ENCODE results near the gene LNP1. TPM values are rescaled to one million over a fixed set of nuclear protein-coding genes. Genes with fewer than 3 reads are reported as not detected.

LNP1 gene
- total and polyA plus RNA-seq, 2 experiments from 2014 or later, result 1.2 to 2.9 TPM

- no peak overlapping the region for H3K9ac ChIP-seq
- in situ Hi-C loops (cut with MboI), result no loop called here
Observed at GRCh38 chr3:100465892-100466777, 64.8 kb downstream of the LNP1 start.

GRCh38 chr3:100467133-100467532, 65.8 kb downstream of the LNP1 start:
- Histone ChIP-seq H3K4me3 (no peak overlapping the region), H3K27me3 (replicated peaks; ENCODE audit: insufficient read depth) (no peaks in the 10 kb centered on the region), H3F3A (ENCODE audit: insufficient read depth) (no peaks in the 10 kb centered on the region), H3K9ac (no peak overlapping the region), H3K4me2 (ENCODE audit: unreplicated experiment) (no peak overlapping the region), H3K27ac (no peak overlapping the region), H3K9me3 (ENCODE audit: low read depth) (no peaks in the 10 kb centered on the region), H3K36me3 (ENCODE audit: low read depth) (no peaks in the 10 kb centered on the region), H3K9me2 (ENCODE audit: insufficient read depth) (no peaks in the 10 kb centered on the region), H3K4me1 (ENCODE audit: insufficient read depth) (no peaks in the 10 kb centered on the region), H4K20me1 (ENCODE audit: insufficient read depth) (no peaks in the 10 kb centered on the region), H3K79me2 (ENCODE audit: insufficient read depth) (no peaks in the 10 kb centered on the region), H2AFZ (no peak overlapping the region)
- 40 to 41% methylated on average over 1 of the region's 1 CpG for WGBS, 2 experiments (ENCODE audit: low coverage in 1 of 2, low lambda C conversion rate in 2 of 2, missing lambda C conversion rate in 2 of 2)
- in situ Hi-C loops (cut with MboI), result no loop called here
- TF ChIP-seq EZH2phosphoT487 (IDR thresholded peaks at IDR 0.05; ENCODE audit: insufficient read depth, low read depth) (no peak), EZH2 (IDR thresholded peaks at IDR 0.05; ENCODE audit: insufficient read depth, poor library complexity, severe bottlenecking) (no peak)
- no peak for DNase-seq

More at GRCh38 chr3:100465892-100466777, 64.8 kb downstream of the LNP1 start:
- Histone ChIP-seq H3K79me2 (ENCODE audit: insufficient read depth) (no peaks in the 10 kb centered on the region), H4K20me1 (ENCODE audit: insufficient read depth) (no peaks in the 10 kb centered on the region), H3K4me1 (ENCODE audit: insufficient read depth) (no peaks in the 10 kb centered on the region), H3K36me3 (ENCODE audit: low read depth) (no peaks in the 10 kb centered on the region), H3F3A (ENCODE audit: insufficient read depth) (no peaks in the 10 kb centered on the region), H3K27me3 (replicated peaks; ENCODE audit: insufficient read depth) (no peaks in the 10 kb centered on the region), H3K4me3 (no peak overlapping the region), H2AFZ (no peak overlapping the region), H3K9me2 (ENCODE audit: insufficient read depth) (no peaks in the 10 kb centered on the region), H3K4me2 (ENCODE audit: unreplicated experiment) (no peak overlapping the region), H3K9me3 (ENCODE audit: low read depth) (no peaks in the 10 kb centered on the region), H3K27ac (no peak overlapping the region)
- DNase-seq, result no peak
- 85 to 91% methylated on average over 3 of the region's 3 CpGs for WGBS, 2 experiments (ENCODE audit: low coverage in 1 of 2, low lambda C conversion rate in 2 of 2, missing lambda C conversion rate in 2 of 2)
- TF ChIP-seq EZH2phosphoT487 (IDR thresholded peaks at IDR 0.05; ENCODE audit: insufficient read depth, low read depth), result no peak
- no peak for TF ChIP-seq EZH2 (IDR thresholded peaks at IDR 0.05; ENCODE audit: insufficient read depth, poor library complexity, severe bottlenecking)

- no peak overlapping the region for H3K4me3 ChIP-seq
- 93% methylated on average over 2 of the region's 2 CpGs for WGBS, 2 experiments (ENCODE audit: low coverage in 1 of 2, low lambda C conversion rate in 2 of 2, missing lambda C conversion rate in 2 of 2)
- no peaks in the 10 kb centered on the region for H3K4me1 ChIP-seq (ENCODE audit: insufficient read depth)
- no peak overlapping the region for H3K4me2 ChIP-seq (ENCODE audit: unreplicated experiment)
- no peaks in the 10 kb centered on the region for H3K9me2 ChIP-seq (ENCODE audit: insufficient read depth)
- H3K36me3 ChIP-seq (ENCODE audit: low read depth), result no peaks in the 10 kb centered on the region
- H3F3A ChIP-seq (ENCODE audit: insufficient read depth), result no peaks in the 10 kb centered on the region
- in situ Hi-C loops (cut with MboI), result no loop called here
- H3K79me2 ChIP-seq (ENCODE audit: insufficient read depth), result no peaks in the 10 kb centered on the region
- no peak overlapping the region for H3K27ac ChIP-seq
- no peak overlapping the region for H3K9ac ChIP-seq
- no peak for TF ChIP-seq EZH2 (IDR thresholded peaks at IDR 0.05; ENCODE audit: insufficient read depth, poor library complexity, severe bottlenecking)
- TF ChIP-seq EZH2phosphoT487 (IDR thresholded peaks at IDR 0.05; ENCODE audit: insufficient read depth, low read depth), result no peak
- no peaks in the 10 kb centered on the region for H3K27me3 ChIP-seq (replicated peaks; ENCODE audit: insufficient read depth)
- no peaks in the 10 kb centered on the region for H4K20me1 ChIP-seq (ENCODE audit: insufficient read depth)
- no peak overlapping the region for H2AFZ ChIP-seq
- no peak for DNase-seq
- no peaks in the 10 kb centered on the region for H3K9me3 ChIP-seq (ENCODE audit: low read depth)
Observed at GRCh38 chr3:100468676-100469075, 67.3 kb downstream of the LNP1 start.

GRCh38 chr3:100470951-100471350, 69.6 kb downstream of the LNP1 start:
- H3K4me3 ChIP-seq, result no peak overlapping the region
- 97 to 100% methylated on average over 1 of the region's 1 CpG for WGBS, 2 experiments (ENCODE audit: low coverage in 1 of 2, low lambda C conversion rate in 2 of 2, missing lambda C conversion rate in 2 of 2)
- no peaks in the 10 kb centered on the region for H3K27me3 ChIP-seq (replicated peaks; ENCODE audit: insufficient read depth)
- H4K20me1 ChIP-seq (ENCODE audit: insufficient read depth), result no peaks in the 10 kb centered on the region
- H3K36me3 ChIP-seq (ENCODE audit: low read depth), result no peaks in the 10 kb centered on the region
- H3K4me1 ChIP-seq (ENCODE audit: insufficient read depth), result no peaks in the 10 kb centered on the region
- H3K9me2 ChIP-seq (ENCODE audit: insufficient read depth), result no peaks in the 10 kb centered on the region
- no peak overlapping the region for H3K27ac ChIP-seq
- no peak overlapping the region for H3K4me2 ChIP-seq (ENCODE audit: unreplicated experiment)
- no peaks in the 10 kb centered on the region for H3K9me3 ChIP-seq (ENCODE audit: low read depth)
- no peaks in the 10 kb centered on the region for H3F3A ChIP-seq (ENCODE audit: insufficient read depth)
- no peak overlapping the region for H2AFZ ChIP-seq
- H3K79me2 ChIP-seq (ENCODE audit: insufficient read depth), result no peaks in the 10 kb centered on the region
- DNase-seq, result no peak
- H3K9ac ChIP-seq, result no peak overlapping the region
- in situ Hi-C loops (cut with MboI), result no loop called here
- TF ChIP-seq EZH2 (IDR thresholded peaks at IDR 0.05; ENCODE audit: insufficient read depth, poor library complexity, severe bottlenecking) (no peak), EZH2phosphoT487 (IDR thresholded peaks at IDR 0.05; ENCODE audit: insufficient read depth, low read depth) (no peak)

Measured in GM23248 (cell line).